Caco-2 (cell line): ENCODE data around the gene RBP5. TPM values are rescaled to one million over a fixed set of nuclear protein-coding genes. Genes with fewer than 3 reads are reported as not detected.

Experiments used
- BruUV-seq: library from RNA; stranded (reverse); fragments of 400-500 nt; replicated peaks from 2 replicates; lab custom pipeline; 2021; lab: Mats Ljungman, UMichigan
- CTCF ChIA-PET: fragments of 300-600 bp; sonication (Branson Sonifier 250); formaldehyde crosslinking; loops from one replicate; lab custom pipeline; 2022; ENCODE audit warnings: antibody characterized with exemption; lab: Charles Lee
- POLR2A ChIA-PET: fragments of 300-600 bp; sonication (Branson Sonifier 250); formaldehyde crosslinking; loops from one replicate; lab custom pipeline; 2022; ENCODE audit warnings: antibody characterized with exemption; lab: Charles Lee
- DNase-seq, 2 experiments: peaks; one replicate each; pipeline versions ENCODE4 v3.0.0 to v3.0.0-alpha.2; 2020 to 2022
- H3K27me3 ChIP-seq: replicated peaks from 2 replicates; pipeline ENCODE4 v1.6.0; 2011; ENCODE audit warnings: low read length; ENCODE audit not compliant: control insufficient read depth, insufficient read depth
- H3K36me3 ChIP-seq: 2 replicates; pipeline ENCODE4 v1.5.1; 2011; ENCODE audit warnings: low read length; ENCODE audit not compliant: control insufficient read depth, insufficient read depth
- H3K4me1 ChIP-seq: fragments of 250-450 bp; sonication (Bioruptor Pico); 2 replicates; pipeline ENCODE4 v1.5.1; 2020; ENCODE audit warnings: mild to moderate bottlenecking
- H3K4me3 ChIP-seq: 2 replicates; pipeline ENCODE4 v1.5.1; 2011; ENCODE audit warnings: low read depth, mild to moderate bottlenecking, control low read depth, low read length
- H3K9me3 ChIP-seq: fragments of 250-450 bp; sonication (Bioruptor Pico); 2 replicates; pipeline ENCODE4 v1.5.1; 2020; ENCODE audit warnings: mild to moderate bottlenecking, moderate library complexity
- H3K27ac Mint-ChIP-seq: one replicate; pipeline ENCODE4 v1.8.0; 2022; ENCODE audit warnings: mixed read lengths; ENCODE audit not compliant: unreplicated experiment
- H3K27me3 Mint-ChIP-seq: one replicate; pipeline ENCODE4 v1.8.0; 2022; ENCODE audit warnings: mixed read lengths; ENCODE audit not compliant: insufficient read depth, unreplicated experiment
- H3K36me3 Mint-ChIP-seq: one replicate; pipeline ENCODE4 v1.8.0; 2022; ENCODE audit warnings: mild to moderate bottlenecking, mixed read lengths; ENCODE audit not compliant: insufficient read depth, unreplicated experiment
- H3K4me1 Mint-ChIP-seq: one replicate; pipeline ENCODE4 v1.8.0; 2022; ENCODE audit warnings: low read depth, mixed read lengths; ENCODE audit not compliant: unreplicated experiment
- H3K4me3 Mint-ChIP-seq: one replicate; pipeline ENCODE4 v1.8.0; 2022; ENCODE audit warnings: mild to moderate bottlenecking, moderate library complexity, mixed read lengths; ENCODE audit not compliant: unreplicated experiment
- H3K9me3 Mint-ChIP-seq: one replicate; pipeline ENCODE4 v1.8.0; 2022; ENCODE audit warnings: mixed read lengths; ENCODE audit not compliant: unreplicated experiment
- CTCF ChIP-seq, 2 experiments: fragments of 200-600 bp in 1 of 2; IDR thresholded peaks; 1 replicate in 1 of 2; 2 replicates in 1 of 2; pipeline versions ENCODE4 v1.5.1 to v1.8.0; 2011 to 2022; ENCODE audit warnings: antibody characterized with exemption in 1 of 2, control low read depth in 1 of 2, inconsistent platforms in 1 of 2, low read depth in 1 of 2, low read length in 1 of 2, mild to moderate bottlenecking in 1 of 2, moderate library complexity in 1 of 2; ENCODE audit not compliant: insufficient read depth in 1 of 2, severe bottlenecking in 1 of 2, unreplicated experiment in 1 of 2
- intact Hi-C: fragments of 100-400 bp; cut with micrococcal nuclease; formaldehyde crosslinking; loops from one replicate; pipeline ENCODE4 v1.10.0; 2022; ENCODE audit not compliant: unreplicated experiment
- total RNA-seq: library from RNA; stranded (reverse); gene quantifications from 2 replicates; pipeline ENCODE4 v1.2.3, GENCODE V29; 2022

Gene RBP5
- total RNA-seq, 1 experiment from 2014 or later = 1.8 TPM

DNA sequence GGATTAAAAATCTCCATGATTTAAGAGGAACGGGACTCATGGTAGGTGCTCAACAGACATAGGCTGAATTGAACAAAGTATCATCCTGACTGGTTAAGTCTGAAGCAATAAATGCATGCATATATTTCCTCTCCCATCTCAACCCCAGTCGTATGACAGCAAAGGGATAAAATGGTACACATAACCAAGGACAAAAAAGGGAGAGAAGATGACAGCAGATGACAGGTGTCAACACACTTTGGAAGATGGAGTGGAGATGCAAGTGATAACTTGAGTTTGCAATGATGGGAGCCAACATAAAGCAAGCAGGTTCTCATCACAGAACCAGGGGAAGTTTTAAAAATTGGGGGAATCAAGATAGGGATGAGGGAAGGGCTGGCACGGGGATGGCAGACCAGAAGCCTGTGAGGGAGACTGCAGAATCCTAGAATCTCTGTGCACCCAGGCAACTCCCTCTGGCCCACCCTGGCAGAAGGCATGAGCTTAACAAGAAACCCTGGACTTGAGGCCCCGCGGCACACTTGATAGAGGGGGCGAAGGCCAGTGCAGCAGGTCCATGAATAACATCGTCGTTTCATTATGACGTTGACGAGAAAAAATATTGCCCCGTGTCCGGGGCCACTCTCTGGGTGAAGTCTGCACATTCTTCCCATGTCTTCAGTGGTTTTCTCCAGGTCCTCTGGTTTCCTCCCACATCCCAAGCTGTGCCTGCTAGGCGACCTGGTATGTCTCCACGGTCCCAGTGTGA lies 24.7 kb downstream of the RBP5 start:
- H3K4me1 ChIP-seq = no peaks in the 10 kb centered on the region
- H3K4me1 Mint-ChIP-seq = peaks cover 5% of the 10 kb centered on the region
- no peak overlapping the region for H3K4me3 ChIP-seq
- intact Hi-C loops = no loop called here
- BruUV-seq = no TSS peak
- TF ChIP-seq CTCF (IDR thresholded peaks at IDR 0.05; ENCODE audit: insufficient read depth in 1 of 2, low read depth in 1 of 2, low read length in 1 of 2, severe bottlenecking in 1 of 2, unreplicated experiment in 1 of 2) = no peak
- no peaks in the 10 kb centered on the region for H3K27me3 Mint-ChIP-seq
- CTCF ChIA-PET = interaction anchor here (0.7 kb wide), 1 partner anchor 47 kb away, joined by 3 read pairs; no protein-coding TSS in a partner anchor
- peaks cover 15% of the 10 kb centered on the region for H3K9me3 Mint-ChIP-seq
- H3K27me3 ChIP-seq = no peaks in the 10 kb centered on the region
- H3K36me3 Mint-ChIP-seq = peaks cover 36% of the 10 kb centered on the region
- POLR2A ChIA-PET = no interaction called here
- H3K27ac Mint-ChIP-seq = no peak overlapping the region
- no peak overlapping the region for H3K4me3 Mint-ChIP-seq
- DNase-seq = peak in 1 of 2 experiments; percentile 21
- H3K9me3 ChIP-seq = peaks cover 15% of the 10 kb centered on the region
- peaks cover 5% of the 10 kb centered on the region for H3K36me3 ChIP-seq

- BruUV-seq = no TSS peak
- ChIA-PET POLR2A (interaction anchor here (0.6 kb wide), 1 partner anchor 180 kb away, joined by 3 read pairs; no protein-coding TSS in a partner anchor), CTCF (no interaction called here)
- H3K27me3 Mint-ChIP-seq = no peaks in the 10 kb centered on the region
- Histone ChIP-seq H3K4me3 (no peak overlapping the region), H3K27me3 (no peaks in the 10 kb centered on the region), H3K36me3 (peaks cover 5% of the 10 kb centered on the region), H3K4me1 (no peaks in the 10 kb centered on the region), H3K9me3 (peaks cover 15% of the 10 kb centered on the region)
- no peak overlapping the region for H3K4me3 Mint-ChIP-seq
- peaks cover 22% of the 10 kb centered on the region for H3K36me3 Mint-ChIP-seq
- DNase-seq = peak in 1 of 2 experiments; percentile 30
- TF ChIP-seq CTCF (IDR thresholded peaks at IDR 0.05; ENCODE audit: insufficient read depth in 1 of 2, low read depth in 1 of 2, low read length in 1 of 2, severe bottlenecking in 1 of 2, unreplicated experiment in 1 of 2) = no peak
- H3K9me3 Mint-ChIP-seq = peaks cover 15% of the 10 kb centered on the region
- H3K4me1 Mint-ChIP-seq = peaks cover under 1% of the 10 kb centered on the region
- no peak overlapping the region for H3K27ac Mint-ChIP-seq
- intact Hi-C loops = no loop called here
These were observed 26.1 kb downstream of the RBP5 start for GRCh38 chr12:7102582-7102981.

DNA sequence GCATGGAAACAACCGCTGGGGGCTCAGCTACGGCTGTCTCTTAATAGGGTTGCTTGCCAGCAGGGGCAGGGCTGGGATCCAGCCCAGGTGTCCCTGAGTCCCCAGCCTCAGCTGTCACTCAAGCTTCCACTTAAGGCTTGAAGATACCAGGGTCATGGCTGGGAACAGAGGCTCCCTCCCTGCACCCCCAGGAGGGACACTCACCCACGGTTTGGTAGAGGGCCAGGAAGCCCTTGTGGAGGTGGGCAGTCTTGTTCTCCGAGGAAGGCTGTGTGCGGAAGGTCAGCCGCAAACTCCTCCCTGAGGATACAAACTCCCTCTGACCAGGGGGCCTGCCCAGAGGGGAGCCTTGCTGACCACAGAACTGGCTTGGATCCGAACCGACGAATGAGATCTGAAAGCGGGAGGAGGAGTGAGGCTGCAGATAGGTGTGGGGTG lies 27.0 kb downstream of the RBP5 start:
- no peaks in the 10 kb centered on the region for H3K4me1 Mint-ChIP-seq
- Histone ChIP-seq H3K9me3 (peaks cover 14% of the 10 kb centered on the region), H3K4me1 (no peaks in the 10 kb centered on the region), H3K27me3 (no peaks in the 10 kb centered on the region), H3K4me3 (no peak overlapping the region), H3K36me3 (peaks cover 6% of the 10 kb centered on the region)
- BruUV-seq = no TSS peak
- CTCF ChIA-PET = interaction anchor here (0.7 to 0.9 kb wide), 2 partner anchors 8 to 10 kb away, joined by 3 to 5 read pairs; no protein-coding TSS in a partner anchor
- intact Hi-C loops = no loop called here
- POLR2A ChIA-PET = no interaction called here
- H3K27me3 Mint-ChIP-seq = no peaks in the 10 kb centered on the region
- H3K36me3 Mint-ChIP-seq = peaks cover 27% of the 10 kb centered on the region
- no peak overlapping the region for H3K27ac Mint-ChIP-seq
- H3K9me3 Mint-ChIP-seq = peaks cover 15% of the 10 kb centered on the region
- no peak for TF ChIP-seq CTCF (IDR thresholded peaks at IDR 0.05; ENCODE audit: insufficient read depth in 1 of 2, low read depth in 1 of 2, low read length in 1 of 2, severe bottlenecking in 1 of 2, unreplicated experiment in 1 of 2)
- peak in 1 of 2 experiments; percentile 28 for DNase-seq
- H3K4me3 Mint-ChIP-seq = no peak overlapping the region
